ENCODE measurements around the gene ATF6B.
A peak's percentile ranks its signal among the peaks of the same experiment; 100 is the strongest.
"Not testable (repeated sequence)": the region's sequence is repeated elsewhere in the genome, so short reads cannot be mapped to it uniquely, and the experiment has no call there.

ATF6B gene

GRCh38 chr6:32102255-32102654 is 25.8 kb downstream of the ATF6B start:
- no peak for DNase-seq

- not testable (repeated sequence) for DNase-seq
These were observed 27.8 kb downstream of the ATF6B start for GRCh38 chr6:32100251-32100650.

DNA sequence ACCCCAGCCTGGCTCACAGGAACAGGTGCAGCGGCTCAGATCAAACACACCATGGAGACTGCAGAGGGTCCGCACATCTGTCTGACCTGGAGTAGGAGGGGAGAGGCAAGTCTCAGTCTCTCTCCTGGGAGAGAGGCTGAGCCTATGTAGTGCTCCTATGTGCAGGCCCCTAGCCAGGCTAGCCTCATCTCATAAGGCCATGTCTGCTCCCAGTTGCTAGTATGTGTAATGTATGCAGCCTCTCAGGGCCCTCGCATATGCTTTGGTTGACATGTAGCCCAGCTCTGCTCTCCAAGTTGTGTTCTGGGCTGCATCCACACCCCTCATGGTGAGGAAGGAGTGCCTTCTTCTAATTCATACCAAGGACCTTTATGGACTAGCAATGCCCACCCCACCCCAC is 30.7 kb downstream of the ATF6B start:
- no peak for DNase-seq

DNA sequence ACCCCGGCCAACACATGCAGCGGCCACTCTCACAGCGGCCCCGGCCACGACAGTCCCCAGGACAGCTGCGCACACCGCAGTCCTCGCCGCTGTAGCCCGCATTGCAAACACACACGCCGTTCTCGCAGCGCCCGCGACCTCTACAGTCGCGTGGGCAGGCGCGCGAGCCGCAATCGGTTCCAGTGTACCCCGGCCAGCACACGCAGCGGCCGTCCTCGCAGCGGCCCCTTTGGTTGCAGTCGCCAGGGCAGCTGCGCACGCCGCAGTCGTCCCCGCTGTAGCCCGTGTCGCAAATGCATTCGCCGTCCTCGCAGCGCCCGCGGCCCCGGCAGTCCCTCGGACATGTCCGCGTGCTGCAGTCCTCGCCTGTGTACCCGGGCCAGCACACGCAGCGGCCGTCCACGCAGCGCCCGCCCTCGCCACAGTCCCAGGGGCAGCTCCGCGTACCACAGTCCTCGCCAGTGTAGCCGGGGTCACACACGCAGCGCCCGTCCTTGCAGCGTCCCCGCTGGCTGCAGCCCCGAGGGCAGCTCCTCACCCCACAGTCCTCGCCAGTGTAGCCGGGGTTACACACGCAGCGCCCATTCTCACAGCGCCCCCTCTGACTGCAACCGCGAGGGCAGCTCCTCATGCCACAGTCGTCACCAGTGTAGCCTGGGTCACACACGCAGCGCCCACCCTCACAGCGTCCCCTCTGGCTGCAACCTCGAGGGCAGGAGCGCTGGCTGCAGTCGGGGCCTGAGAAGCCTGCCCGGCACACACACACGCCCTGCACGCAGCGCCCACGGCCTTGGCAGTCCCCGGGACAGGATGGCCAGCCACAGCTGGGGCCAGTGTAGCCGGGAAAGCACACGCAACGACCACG is 31.4 kb downstream of the ATF6B start:
- no peak for DNase-seq

DNA sequence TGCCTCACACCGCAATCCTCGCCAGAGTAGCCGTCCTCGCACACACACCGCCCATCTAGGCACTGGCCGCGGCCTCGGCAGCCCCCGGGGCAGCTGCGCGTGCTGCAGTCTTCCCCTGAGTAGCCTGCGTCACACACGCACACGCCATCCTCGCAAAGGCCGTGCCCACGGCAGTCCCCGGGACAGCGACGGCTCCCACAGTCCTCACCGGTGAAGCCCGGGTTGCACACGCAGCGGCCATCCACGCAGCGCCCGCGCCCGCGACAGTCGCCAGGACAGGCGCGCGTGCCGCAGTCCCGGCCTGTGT is 32.0 kb downstream of the ATF6B start:
- no peak for DNase-seq

GRCh38 chr6:32095338-32096086 is 32.5 kb downstream of the ATF6B start:
- DNase-seq = no peak

- peak; percentile 36 for DNase-seq
These were observed 35.1 kb downstream of the ATF6B start for GRCh38 chr6:32092760-32093497.

- no peak for DNase-seq
These were observed 38.8 kb downstream of the ATF6B start for GRCh38 chr6:32089082-32089828.

DNA sequence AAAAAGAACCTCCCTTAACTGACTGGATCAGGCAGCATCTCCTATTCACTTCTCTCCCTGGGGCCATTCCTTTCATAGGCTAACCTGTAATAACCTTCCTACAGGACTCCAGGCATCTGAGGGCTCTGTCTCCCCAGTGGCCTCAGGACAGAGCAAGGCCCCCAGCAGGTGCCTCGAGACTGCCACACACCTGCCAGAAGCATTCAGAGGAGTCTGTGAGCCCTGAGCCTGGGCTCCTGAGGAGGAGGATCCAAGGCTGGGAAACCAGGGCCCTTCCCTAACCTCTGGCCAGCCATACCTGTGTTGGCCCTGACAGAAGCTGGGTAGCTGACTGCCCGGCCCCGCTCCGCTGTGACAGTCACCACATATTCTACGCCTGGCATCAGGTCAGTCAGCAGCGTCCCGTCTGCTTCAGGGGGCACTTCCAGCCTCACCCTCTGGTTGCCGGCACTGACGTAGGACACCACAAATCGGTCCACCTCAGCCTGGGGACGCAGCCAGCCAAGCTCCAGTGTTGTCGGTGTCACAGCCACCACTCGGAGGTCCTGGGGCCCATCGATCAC is 39.5 kb downstream of the ATF6B start:
- DNase-seq = no peak

- peak; percentile 90 for DNase-seq
These were observed 40.2 kb downstream of the ATF6B start for GRCh38 chr6:32087574-32088486.

DNA sequence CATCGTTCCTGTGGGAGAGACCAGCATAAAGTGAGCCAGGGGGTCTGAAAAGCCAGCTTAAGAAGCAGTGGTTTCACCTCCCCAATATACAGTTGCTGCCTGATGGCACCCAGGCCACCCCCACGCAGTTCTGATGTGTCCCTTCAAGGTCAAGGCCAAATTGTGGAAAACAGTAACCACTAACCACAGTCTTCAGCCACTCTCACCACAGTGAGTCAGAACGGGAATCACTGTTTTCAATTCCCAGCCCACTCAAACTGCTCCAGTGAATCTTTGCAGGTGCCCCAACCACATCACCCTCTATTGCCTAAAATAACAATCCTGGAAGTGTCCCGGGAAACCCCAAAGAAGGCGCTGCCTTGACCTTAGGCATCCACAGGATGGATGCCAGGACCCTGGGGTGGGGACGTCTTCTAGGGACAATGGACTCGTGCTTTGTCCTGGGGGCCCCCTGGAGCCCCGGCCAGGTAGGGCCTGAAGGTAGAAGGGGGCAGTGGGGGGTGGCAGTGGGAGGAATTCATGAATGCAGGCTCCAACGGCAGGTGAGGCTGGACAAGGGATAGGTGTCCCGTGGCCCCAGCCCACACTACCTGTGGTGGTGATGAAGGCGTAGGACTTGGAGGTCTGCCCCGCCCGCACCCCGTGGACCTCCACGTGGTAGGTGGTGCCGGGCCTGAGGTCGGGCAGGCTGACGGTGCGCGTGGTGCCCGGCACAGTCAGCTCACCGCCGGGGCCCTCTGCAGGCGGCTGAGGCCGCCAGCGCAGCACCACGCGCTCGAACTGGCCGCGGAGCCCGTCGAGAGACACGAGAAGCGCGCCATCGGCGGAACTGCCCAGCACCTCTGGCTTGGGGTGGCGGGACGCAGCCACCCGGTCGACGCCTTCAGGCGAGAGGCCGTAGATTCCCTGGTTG is 41.1 kb downstream of the ATF6B start:
- peak; percentile 67 for DNase-seq

DNA sequence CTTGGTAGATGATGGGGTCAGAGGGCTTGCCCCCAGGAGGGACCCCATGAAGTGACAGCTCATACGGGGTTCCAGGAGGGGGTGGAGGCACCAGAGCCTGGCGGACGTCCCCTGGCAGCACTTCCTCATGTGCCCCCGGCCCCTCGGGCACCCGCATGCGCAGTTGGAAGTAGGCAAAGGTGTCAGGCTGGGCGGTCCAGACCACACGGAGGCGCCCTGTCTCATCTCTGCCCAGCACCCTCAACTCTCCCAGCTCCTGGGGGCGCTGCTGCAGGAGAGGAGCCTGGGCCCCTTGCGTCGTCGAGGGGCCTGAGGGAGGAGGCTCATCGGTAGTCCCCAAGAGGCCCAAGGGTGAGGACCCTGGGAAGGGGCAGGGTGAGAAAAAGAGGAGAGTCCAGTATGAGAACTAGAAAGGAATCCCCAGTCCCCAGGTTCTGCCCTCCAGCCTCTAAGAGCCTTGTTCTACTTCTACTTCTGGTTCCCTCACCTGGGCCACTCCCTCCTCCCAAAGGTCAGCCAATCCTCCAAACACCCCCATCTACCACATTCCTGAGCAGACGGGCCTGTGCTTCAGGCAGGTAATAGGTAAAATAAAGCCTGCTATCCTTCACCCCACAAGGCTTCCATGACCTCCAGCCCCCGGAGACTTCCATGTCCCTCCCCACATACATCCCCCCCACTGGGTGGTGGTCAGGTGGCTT is 42.1 kb downstream of the ATF6B start:
- DNase-seq = no peak

DNA sequence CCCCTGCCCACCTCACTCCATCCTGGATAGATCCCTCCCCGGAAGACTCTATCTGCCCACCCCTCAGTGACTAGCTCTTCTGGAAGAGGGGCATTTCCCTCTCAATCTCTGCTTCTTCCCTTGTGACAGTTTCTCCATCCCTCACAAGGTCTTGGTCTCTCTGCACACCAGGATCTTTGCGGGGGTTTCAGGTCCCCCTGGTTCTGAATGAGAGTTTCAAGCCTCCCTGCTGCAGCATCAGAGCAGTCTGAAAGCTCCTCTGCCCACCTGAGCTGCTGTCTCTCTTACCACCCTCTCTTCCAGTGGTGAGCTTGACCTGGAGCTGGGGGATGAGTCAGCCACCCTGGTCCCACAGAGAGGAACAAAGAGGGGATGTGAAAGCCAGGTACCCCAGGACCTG is 43.3 kb downstream of the ATF6B start:
- no peak for DNase-seq

- no peak for DNase-seq
These were observed 44.0 kb downstream of the ATF6B start for GRCh38 chr6:32083812-32084768.

DNA sequence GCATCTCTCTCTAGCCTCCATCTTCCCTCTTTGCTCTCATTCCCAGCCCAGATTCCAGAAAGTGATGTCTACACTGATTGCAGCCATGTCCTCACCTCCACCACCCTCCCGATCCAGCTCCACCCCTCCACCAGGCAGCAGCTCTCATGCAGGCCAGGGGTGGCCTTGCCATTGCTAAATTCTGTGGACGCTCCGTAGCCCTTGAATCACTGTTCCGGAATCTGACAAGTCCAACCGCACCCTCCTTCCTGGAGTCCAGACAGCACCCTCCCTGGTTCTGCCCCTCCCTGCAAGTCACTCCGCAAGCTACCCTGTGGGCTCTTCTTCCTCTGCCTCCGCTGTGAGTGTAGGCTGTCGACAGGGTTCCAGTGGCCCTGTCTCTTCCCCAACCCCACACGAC is 45.1 kb downstream of the ATF6B start:
- no peak for DNase-seq

DNA sequence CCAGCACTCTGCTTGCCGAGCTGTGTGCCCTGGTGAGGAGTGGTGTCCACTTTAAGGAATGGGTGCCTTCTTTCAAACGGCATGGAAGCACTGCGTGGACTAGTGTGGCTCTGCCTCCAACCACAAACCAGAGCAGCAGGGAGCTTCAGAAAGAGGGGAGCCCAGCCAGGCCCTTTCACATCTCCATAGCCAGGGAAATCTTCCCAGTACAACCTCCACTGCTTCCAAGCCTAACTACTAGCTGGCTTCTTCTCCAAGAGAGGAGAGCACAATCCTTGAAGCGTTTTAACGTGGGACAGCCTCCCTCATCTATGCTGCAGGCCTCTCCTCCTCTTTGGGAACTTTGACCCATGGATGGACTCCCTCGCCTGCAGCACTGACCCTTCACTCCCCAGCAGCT is 45.6 kb downstream of the ATF6B start:
- no peak for DNase-seq

DNA sequence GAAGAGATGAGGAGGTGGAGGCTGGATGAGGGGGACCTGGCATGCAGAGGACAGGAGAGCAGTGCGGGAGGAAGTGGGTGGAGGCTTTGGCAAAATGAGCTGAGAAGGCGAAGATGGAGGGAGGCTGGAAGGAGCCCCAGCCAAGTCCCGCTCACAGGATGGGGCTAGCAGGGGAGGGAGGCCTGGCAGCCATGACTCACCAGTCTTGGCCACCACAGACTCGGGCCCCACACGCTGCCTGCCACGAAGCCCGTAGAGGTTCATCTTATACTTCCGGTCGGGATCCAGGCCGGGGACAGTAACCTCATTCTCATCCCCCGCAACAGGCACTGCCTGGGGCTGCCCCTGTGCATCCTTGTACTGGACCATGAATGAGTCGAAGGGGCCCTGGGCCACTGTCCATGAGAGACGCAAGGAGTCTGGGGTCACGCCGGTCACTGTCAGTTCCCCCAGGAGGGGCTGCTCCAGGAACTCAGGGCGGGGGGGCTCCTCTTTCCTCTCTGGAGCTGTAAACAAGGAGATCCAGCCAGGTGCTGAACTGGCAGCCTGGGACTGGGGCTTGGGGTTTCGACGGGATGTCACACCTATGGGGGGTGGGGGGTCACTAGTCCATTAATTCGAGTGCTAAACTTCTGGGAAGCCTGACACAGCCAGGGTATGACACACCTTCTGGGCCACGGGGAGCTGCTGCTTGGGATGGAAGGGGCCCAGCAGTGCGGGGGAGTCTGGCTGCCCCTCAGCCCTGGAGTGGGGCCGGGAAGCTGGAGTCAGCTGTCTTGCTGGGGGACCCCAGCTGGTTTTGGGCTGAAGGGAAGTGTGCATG is 46.7 kb downstream of the ATF6B start:
- peak; percentile 41 for DNase-seq

Measured in OCI-M1 (cell line).